Measurements from ENCODE around the gene ENOSF1.
"Not testable (repeated sequence)": the region's sequence is repeated elsewhere in the genome, so short reads cannot be mapped to it uniquely, and the experiment has no call there.

Gene ENOSF1

DNA sequence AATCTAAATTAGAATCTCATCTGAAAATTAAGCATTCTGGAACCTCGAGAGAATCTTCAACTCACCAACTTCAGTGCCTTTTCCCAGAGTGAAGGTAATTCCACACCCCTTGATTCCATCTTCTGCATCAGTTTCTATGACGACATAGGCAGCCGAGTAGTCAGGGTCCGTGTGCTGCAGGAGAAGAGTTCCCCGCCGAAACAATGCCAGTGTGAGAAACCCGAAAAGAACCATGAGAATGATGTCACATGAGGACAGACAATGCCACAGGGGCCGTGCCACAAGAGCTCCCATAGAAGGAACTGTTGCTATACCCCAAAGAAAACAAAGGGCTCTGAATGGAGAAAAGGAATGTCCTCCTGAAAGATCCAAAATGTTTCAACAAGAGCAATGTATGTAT is 6.0 kb downstream of the ENOSF1 start:
- DNase-seq (ENCODE audit: low spot score) = no peak

DNA sequence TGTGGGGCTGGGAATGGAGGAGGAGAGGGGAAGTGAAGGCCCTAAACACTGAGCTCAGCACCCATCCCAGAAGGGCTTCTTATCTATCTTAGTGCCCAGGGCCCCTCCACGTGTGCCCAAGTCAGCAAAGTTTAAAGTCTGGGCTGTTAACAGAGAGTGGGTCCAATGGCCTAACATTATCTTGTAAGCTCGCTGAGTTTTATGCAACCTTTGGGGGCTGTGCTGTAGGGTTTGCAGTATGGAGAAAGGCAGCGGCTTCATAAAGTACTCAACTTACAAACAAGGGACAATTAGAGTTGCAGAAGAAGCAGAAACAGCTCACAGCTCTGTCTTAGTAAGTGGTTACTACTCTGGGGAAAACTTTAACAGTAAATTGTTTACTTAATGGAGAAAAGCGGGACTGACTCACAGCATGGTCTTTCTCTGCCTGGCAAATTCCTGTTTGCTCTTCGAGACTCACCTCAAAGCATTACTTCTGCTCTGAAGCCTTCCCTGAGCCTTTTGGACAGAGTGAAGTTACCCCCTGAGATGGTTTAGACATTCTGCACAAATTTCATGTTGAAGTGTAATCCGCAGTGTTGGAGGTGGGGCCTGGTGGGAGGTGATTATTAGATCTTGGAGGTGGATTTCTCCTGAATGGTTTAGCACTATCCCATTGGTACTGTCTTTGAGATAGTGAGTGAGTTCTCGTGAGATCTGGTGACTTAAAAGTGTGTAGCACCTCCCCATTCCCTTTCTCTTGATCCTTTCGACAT is 9.0 kb downstream of the ENOSF1 start:
- no peak for DNase-seq (ENCODE audit: low spot score)

- DNase-seq (ENCODE audit: low spot score) = no peak
Observed at GRCh38 chr18:697800-698199, 14.6 kb downstream of the ENOSF1 start.

GRCh38 chr18:697012-697411 is 15.4 kb downstream of the ENOSF1 start:
- DNase-seq (ENCODE audit: low spot score) = no peak

DNA sequence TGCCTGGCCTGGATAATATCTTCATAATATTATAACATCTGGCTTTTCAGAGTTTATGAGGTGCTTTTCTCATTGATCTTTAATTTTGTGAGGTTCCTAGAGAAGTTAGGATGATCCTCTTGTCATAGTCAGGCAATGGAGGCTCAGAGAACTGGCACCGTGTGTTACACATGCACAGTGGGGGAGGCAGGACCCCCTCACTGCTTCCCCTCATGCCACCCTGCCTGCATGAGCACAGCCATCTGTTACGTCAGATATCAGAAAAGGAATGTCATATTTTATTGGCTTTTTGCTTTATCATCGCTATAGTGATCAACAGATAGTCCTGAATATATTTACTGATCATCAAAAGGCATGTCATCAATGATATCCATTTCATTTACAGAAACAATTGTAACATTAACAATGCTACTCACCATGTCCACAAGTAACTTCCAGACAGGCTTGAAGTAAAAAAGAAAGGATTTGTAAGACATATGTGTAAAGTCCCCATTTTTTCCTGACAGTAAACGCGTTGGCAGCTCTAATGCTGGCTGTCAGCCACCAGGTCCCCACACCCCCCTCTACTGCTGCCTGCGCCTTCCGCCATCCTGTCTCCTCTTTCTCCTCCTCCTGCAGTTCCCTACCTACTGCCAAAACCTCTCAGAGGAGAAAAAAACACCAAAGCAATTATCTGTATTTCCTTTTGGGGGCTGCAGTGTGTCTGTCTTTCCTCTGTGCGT is 18.8 kb downstream of the ENOSF1 start:
- no peak for DNase-seq (ENCODE audit: low spot score)

DNA sequence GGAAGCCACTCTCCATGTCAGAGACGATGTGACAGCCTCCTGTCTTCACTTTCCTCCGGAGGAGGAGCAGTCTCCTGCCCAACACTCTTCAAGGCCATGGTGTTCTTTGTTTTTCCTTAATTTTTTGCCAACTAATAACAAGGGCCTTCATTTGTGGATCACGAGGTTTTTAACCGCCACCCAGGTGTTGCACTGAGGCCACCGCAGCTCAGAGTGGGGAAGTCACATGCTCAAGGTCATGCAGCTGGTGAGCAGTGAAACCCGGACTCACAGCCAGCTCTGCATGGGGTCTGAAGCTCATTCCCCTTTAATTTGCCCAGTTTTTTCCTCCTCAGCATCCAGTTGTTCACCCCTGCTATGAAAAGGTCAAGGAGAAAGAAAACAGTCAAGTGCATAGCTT is 19.6 kb downstream of the ENOSF1 start:
- DNase-seq (ENCODE audit: low spot score) = no peak

- no peak for DNase-seq (ENCODE audit: low spot score)
Observed at GRCh38 chr18:688323-688722, 24.1 kb downstream of the ENOSF1 start.

DNA sequence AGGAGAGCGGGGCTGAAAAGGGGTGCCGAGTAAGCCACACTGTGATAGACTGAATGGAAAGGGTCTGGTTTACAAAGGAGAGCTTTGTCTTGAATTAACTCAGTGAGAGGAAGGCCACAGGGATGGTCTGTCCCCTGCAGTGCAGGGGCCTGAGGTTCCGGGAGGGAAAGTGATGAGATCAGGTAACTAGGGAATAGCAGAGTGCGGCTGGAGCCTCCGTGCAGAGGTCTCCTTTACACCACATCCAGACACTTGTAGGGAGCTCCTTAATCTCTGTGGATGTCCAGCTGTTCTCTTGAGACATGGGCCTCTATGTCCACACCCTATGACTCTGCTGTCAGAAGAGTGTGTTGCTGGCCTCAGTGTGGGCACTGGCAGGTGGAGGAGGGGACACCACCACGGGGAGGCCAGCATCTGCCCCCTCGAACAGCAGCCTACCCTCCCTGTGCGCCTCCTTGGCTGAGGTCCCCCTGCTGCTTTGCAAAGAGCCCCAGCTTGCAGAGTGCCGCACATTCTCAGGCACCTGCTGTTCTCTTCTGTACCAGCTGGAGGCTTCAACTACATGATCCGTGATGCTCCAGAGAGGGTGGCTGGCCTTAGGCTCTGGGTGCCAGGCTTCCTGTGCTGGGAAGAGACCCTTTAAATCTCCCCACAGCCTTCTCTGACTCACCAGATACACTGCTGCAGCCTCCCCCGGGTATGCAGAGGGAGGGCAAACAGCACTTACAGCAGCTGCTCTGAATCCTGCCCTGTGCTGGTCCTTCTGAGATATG is 25.9 kb downstream of the ENOSF1 start:
- DNase-seq (ENCODE audit: low spot score) = peak; percentile 63

- peak; percentile 48 for DNase-seq (ENCODE audit: low spot score)
Observed at GRCh38 chr18:685438-685837, 27.0 kb downstream of the ENOSF1 start.

DNA sequence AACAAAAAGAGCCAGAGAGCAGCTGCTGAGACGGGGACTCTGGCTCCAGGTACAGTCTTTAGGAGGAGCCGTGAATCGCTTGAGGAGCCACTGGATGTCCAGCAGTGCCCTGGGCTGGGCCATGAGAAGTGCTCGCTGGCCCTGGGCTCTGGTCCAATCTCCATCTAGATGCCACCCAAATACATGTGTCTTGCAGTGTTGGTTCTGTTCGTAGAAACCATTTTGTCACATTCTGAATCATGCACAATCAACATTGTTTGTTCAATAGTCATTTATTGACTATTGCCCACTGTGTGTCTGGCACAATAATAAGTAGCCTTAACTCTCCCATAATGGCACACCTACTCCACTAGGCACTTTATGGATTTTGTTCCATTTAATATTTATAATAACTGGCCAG is 28.9 kb downstream of the ENOSF1 start:
- no peak for DNase-seq (ENCODE audit: low spot score)

GRCh38 chr18:682833-683232 is 29.6 kb downstream of the ENOSF1 start:
- DNase-seq (ENCODE audit: low spot score) = no peak

DNA sequence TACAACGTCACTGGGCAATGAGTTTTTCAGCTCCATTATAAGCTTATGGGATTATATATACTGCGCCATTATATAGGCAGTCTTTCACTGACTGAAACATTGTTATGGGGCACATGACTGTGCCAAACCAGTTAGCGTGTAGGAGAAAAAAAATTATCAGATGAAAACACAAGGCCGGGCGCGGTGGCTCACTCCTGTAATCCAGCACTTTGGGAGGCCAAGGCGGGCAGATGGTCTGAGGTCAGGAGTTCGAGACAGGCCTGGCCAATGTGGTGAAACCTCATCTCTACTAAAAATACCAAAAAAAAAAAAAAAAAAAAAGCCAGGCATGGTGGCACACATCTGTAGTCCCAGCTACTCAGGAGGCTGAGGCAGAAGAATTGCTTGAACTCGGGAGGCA is 30.0 kb downstream of the ENOSF1 start:
- not testable (repeated sequence) for DNase-seq (ENCODE audit: low spot score)

DNA sequence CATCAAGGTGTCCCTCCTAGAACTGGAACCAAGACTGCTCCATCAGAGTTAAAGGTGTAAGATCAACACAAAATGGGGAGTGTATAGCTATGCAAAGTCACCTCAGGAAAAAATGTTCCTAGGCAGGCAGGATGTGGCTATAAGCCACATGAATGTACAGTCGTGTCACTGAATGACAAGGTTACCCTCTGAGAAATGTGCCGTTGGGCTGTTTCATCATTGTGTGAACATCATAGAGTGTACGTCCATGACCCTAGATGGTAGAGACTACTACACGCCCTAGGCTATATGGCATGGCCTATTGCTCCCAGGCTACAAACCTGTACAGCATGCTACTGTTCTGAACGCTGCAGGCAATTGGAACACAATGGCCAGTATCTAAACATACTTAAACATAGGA is 30.4 kb downstream of the ENOSF1 start:
- no peak for DNase-seq (ENCODE audit: low spot score)

DNA sequence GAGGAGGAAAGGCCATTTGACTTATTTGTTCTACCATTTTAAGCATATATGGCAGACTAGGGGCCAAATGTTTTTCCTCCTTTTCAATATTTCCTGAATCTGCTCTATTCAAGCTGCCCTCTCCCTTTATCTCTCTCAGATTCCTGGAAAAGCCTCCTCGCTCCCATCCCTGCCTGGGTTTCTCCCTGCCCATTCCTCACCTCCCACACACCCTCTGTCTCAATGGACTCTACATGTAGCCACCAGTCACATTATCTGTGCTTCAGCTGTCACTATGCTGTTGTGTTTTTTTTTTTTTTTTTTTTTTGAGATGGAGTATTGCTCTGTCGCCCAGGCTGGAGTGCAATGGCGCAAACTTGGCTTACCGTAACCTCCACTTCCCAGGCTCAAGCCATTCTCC is 32.0 kb downstream of the ENOSF1 start:
- no peak for DNase-seq (ENCODE audit: low spot score)

DNA sequence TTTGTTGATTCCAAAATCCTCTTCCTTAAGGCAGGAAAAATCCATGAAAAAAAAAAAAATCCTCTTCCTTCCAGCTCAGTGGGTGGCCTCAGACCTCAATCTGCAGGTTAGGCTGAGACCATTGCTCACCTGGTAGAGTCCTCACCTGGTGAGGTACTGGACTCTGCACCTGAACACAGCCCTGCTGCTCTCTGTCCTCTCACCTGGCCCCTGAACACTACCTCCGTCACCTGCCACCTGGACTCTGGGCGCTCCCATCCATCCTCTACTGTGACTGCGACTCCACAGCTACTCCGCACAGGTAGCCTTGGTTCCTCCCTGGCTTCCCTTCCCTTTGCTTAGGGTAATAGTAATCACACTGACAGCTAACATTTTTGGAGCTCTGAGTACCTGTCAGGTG is 32.9 kb downstream of the ENOSF1 start:
- DNase-seq (ENCODE audit: low spot score) = no peak

DNA sequence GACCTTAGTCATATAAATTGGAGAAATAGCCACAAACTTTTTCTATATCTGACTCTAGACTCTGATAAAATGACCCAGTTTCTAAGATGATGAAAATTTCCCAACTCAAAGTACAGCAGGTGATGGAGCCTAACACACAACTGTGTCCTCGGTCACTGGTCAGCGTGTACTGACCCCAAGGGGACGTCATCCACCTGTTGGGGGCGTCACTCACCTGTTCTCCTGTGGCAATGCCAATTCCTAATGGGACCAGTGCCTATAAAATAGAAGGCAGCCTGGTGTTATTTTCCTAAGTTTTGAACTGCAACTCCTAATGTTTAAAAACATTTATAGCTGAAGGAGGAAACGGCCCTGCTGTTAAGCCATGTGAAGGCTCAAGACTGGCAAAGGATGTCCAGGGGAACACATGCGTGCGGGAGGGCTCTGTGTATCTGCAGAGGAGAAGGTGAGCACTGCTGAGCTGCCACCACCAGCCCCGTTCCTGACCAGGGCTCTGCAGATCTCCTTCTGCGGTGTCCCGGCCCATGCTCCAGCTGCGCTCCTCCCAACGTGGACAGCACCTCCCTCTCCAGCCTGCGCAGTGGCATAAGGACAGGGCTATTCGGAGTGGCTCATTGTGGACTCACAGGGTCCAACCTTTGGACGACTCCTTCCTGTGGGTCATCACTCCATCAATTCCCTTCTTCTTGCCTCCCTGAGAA is 33.8 kb downstream of the ENOSF1 start:
- no peak for DNase-seq (ENCODE audit: low spot score)

DNA sequence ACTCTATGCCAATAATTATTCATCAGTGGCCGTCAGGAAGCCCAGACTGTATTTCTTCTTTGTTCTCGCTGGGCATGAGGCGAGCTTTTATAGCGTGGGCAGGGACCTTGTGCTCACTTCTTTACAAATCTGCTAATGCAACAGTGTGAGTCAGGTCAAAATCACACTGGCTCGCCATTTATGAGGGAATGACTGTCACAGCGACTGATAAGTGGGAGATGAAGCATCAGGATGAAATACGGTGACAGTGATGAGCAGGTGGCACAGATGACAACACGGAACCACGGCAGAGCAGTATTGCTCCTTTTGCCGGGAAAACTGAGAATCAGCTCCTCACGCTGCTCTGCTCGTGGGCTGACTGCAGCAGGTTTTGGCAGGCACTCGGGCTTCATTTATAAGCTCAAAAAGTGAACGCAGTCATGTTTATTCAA is 34.5 kb downstream of the ENOSF1 start:
- no peak for DNase-seq (ENCODE audit: low spot score)

- no peak for DNase-seq (ENCODE audit: low spot score)
Observed at GRCh38 chr18:677145-677544, 35.3 kb downstream of the ENOSF1 start.

GRCh38 chr18:676736-677135 is 35.7 kb downstream of the ENOSF1 start:
- no peak for DNase-seq (ENCODE audit: low spot score)

GRCh38 chr18:676069-676468 is 36.4 kb downstream of the ENOSF1 start:
- DNase-seq (ENCODE audit: low spot score) = no peak

DNA sequence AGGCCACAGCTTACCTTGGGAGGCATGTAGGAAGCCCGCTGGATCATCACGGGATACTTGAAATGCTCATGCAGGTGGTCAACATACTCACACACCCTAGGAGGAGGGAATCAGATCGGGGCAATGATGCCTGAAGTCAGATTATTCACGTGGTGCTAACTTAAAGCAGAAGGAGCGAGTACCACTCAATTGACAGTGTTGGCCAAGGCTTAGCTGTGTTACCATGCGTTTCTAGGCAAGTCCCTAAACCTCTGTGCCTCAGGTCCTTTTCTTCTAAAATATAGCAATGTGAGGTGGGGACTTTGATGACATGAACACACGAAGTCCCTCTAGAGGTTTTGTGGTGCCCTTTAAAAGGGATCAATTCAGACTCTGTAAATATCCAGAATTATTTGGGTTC is 37.1 kb downstream of the ENOSF1 start:
- no peak for DNase-seq (ENCODE audit: low spot score)

GRCh38 chr18:673769-674168 is 38.7 kb downstream of the ENOSF1 start:
- DNase-seq (ENCODE audit: low spot score) = no peak
